Peyer's patch (tissue), 4 donors: ENCODE data around the gene DRC3.

Source experiments
- POLR2A ChIP-seq, 2 donors: fragments of 450-650 bp; IDR thresholded peaks; one replicate each; pipeline ENCODE4 v1.5.1; 2017; ENCODE audit warnings: antibody characterized with exemption in 2 of 2, mild to moderate bottlenecking in 2 of 2, moderate library complexity in 2 of 2
- TF ChIP-seq, protein P1 (sequence below), 6 experiments: fragments of 450-650 bp in 4 of 6; fragments of 200-600 bp in 2 of 6; sonication (generic) in 1 of 6; IDR thresholded peaks; one replicate each; pipeline ENCODE4 v1.5.1; 2017 to 2019; ENCODE audit warnings: antibody characterized with exemption in 6 of 6, mild to moderate bottlenecking in 3 of 6, moderate library complexity in 1 of 6

DNA sequence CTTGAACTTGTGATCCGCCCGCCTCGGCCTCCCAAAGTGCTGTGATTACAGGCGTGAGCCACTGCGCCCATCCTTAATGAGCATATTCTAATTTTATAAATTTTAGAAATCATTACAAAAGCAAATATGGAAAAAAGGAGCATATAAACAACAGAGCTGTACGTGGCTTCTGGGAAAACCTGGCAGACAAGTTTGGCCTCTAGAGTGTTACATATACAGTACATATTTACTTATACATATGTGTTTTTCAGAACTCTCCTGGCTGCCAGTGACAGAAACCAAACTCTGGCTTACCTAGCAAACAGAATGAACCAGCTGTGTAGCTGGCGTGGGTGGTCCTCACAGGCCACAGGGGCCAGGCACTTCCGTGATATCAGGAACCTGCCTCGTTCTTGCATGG, 10.1 kb downstream of the DRC3 start:
- TF ChIP-seq, protein P1, sequence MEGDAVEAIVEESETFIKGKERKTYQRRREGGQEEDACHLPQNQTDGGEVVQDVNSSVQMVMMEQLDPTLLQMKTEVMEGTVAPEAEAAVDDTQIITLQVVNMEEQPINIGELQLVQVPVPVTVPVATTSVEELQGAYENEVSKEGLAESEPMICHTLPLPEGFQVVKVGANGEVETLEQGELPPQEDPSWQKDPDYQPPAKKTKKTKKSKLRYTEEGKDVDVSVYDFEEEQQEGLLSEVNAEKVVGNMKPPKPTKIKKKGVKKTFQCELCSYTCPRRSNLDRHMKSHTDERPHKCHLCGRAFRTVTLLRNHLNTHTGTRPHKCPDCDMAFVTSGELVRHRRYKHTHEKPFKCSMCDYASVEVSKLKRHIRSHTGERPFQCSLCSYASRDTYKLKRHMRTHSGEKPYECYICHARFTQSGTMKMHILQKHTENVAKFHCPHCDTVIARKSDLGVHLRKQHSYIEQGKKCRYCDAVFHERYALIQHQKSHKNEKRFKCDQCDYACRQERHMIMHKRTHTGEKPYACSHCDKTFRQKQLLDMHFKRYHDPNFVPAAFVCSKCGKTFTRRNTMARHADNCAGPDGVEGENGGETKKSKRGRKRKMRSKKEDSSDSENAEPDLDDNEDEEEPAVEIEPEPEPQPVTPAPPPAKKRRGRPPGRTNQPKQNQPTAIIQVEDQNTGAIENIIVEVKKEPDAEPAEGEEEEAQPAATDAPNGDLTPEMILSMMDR (IDR thresholded peaks at IDR 0.05) = no peak
- no peak for TF ChIP-seq POLR2A (IDR thresholded peaks at IDR 0.05)
